Metanephros (tissue), 1 donor: ENCODE measurements around the gene CHODL. TPM values are rescaled to one million over a fixed set of nuclear protein-coding genes. Genes with fewer than 3 reads are reported as not detected.

Source experiments
- total RNA-seq: library from RNA; depleted of rRNA; stranded (reverse); fragments of >200 nt; gene quantifications from one replicate; pipeline ENCODE4 v1.2.3, GENCODE V29; 2014

The CHODL gene
- 42.3 TPM for total RNA-seq

GRCh38 chr21:18244671-18245463 is at the start of gene CHODL:
Gene CHODL (plus strand): TSS chr21:18244833. CDS start chr21:18245224, 391 bp downstream.

Other genes starting within 250 kb of the CHODL start
- gene TMPRSS15, start 159.0 kb downstream of the CHODL start, total RNA-seq: 0.06 TPM